GM12878 (cell line): ENCODE data around the gene ACTR2. TPM values are rescaled to one million over a fixed set of nuclear protein-coding genes. Genes with fewer than 3 reads are reported as not detected.

Experiments
- ATF3 ChIP-seq: IDR thresholded peaks from 2 replicates; pipeline ENCODE4 v1.6.1; 2011; ENCODE audit warnings: low read depth, mild to moderate bottlenecking, low read length, moderate library complexity, borderline replicate concordance; ENCODE audit errors: extremely low read depth
- FOS ChIP-seq: IDR thresholded peaks from 3 replicates; pipeline ENCODE4 v1.6.1; 2011; ENCODE audit warnings: borderline replicate concordance; ENCODE audit not compliant: insufficient read length; ENCODE audit errors: extremely low read depth
- KAT2A ChIP-seq: conservative IDR thresholded peaks from 2 replicates; pipeline ENCODE4 v1.6.1; 2011; ENCODE audit warnings: low read depth, low read length; ENCODE audit not compliant: control insufficient read depth
- LARP7 ChIP-seq: fragments of 450-650 bp; IDR thresholded peaks from 2 replicates; pipeline ENCODE4 v1.6.1; 2017; ENCODE audit warnings: mild to moderate bottlenecking
- MEF2B ChIP-seq: fragments of 450-650 bp; IDR thresholded peaks from 2 replicates; pipeline ENCODE4 v1.6.1; 2018; ENCODE audit warnings: mild to moderate bottlenecking, moderate library complexity; ENCODE audit not compliant: partially characterized antibody, poor library complexity, severe bottlenecking
- NRF1 ChIP-seq: conservative IDR thresholded peaks from 2 replicates; pipeline ENCODE4 v1.6.1; 2011; ENCODE audit warnings: mild to moderate bottlenecking, low read depth, low read length, improper control_type of control experiment
- PML ChIP-seq: IDR thresholded peaks from 2 replicates; pipeline ENCODE4 v1.6.1; 2012; ENCODE audit warnings: low read length, inconsistent platforms
- POLR2AphosphoS2 ChIP-seq: IDR thresholded peaks from 2 replicates; pipeline ENCODE4 v1.6.1; 2011; ENCODE audit warnings: low read depth, mild to moderate bottlenecking, low read length, improper control_type of control experiment, moderate library complexity
- RFX5 ChIP-seq: IDR thresholded peaks from 2 replicates; pipeline ENCODE4 v1.6.1; 2011; ENCODE audit warnings: low read depth, low read length, improper control_type of control experiment
- SMARCA5 ChIP-seq: fragments of 450-650 bp; IDR thresholded peaks from 2 replicates; pipeline ENCODE4 v1.6.1; 2017; ENCODE audit warnings: mild to moderate bottlenecking
- SREBF1 ChIP-seq: IDR thresholded peaks from 2 replicates; pipeline ENCODE4 v1.6.1; 2012; ENCODE audit warnings: mild to moderate bottlenecking, low read length
- STAT1 ChIP-seq: fragments of 450-650 bp; conservative IDR thresholded peaks from 2 replicates; pipeline ENCODE4 v1.6.1; 2014; ENCODE audit warnings: antibody characterized with exemption, mild to moderate bottlenecking
- ZBTB33 ChIP-seq: fragments of 450-650 bp; IDR thresholded peaks from 2 replicates; pipeline ENCODE4 v1.6.1; 2017; ENCODE audit warnings: mild to moderate bottlenecking
- ZNF592 ChIP-seq: fragments of 450-650 bp; IDR thresholded peaks from 2 replicates; pipeline ENCODE4 v1.6.1; 2017; ENCODE audit warnings: mild to moderate bottlenecking, moderate library complexity
- polyA plus RNA-seq, 11 experiments: library from polyadenylated mRNA; depleted of rRNA in 4 of 11; unstranded in 6 of 11; stranded (reverse) in 5 of 11; fragments of >200 nt; fragmentation: Nextera tagmentation in 4 of 11; fragmentation: Illumina TruSeq in 1 of 11; extraction: Ambion mirVana in 4 of 11; extraction: Trizol in 1 of 11; gene quantifications; 1 replicate in 1 of 11; 2 replicates in 10 of 11; pipeline versions ENCODE4 v1.2.1 to v1.2.3, GENCODE V29; 2011 to 2016; ENCODE audit warnings: inconsistent platforms in 2 of 11, missing spikeins in 2 of 11, low read depth in 1 of 11
- total RNA-seq, 4 experiments: library from RNA; depleted of rRNA in 3 of 4; stranded (reverse); fragments of >200 nt in 3 of 4; fragmentation: Illumina TruSeq in 1 of 4; extraction: Trizol in 1 of 4; gene quantifications; 2 replicates each; pipeline versions ENCODE4 v1.2.1 to v1.2.3, GENCODE V29; 2013 to 2021
- TF ChIP-seq, protein P1 (sequence below): fragments of 450-650 bp; formaldehyde crosslinking; IDR thresholded peaks from 2 replicates; pipeline ENCODE4 v1.4.0; 2022; ENCODE audit warnings: mild to moderate bottlenecking, moderate library complexity
- TF ChIP-seq, protein P2 (sequence below): IDR thresholded peaks from 2 replicates; pipeline ENCODE4 v1.6.1; 2011; ENCODE audit warnings: borderline replicate concordance, low read depth, mild to moderate bottlenecking, moderate library complexity, mixed read lengths, low read length; ENCODE audit not compliant: insufficient read depth; ENCODE audit errors: extremely low read length

ACTR2 gene
- total and polyA plus RNA-seq, 10 of the 15 experiments (the other 5 are each of a cell fraction or from before 2014, with no cell fraction given): 94.2 to 401 (median 195) TPM

DNA sequence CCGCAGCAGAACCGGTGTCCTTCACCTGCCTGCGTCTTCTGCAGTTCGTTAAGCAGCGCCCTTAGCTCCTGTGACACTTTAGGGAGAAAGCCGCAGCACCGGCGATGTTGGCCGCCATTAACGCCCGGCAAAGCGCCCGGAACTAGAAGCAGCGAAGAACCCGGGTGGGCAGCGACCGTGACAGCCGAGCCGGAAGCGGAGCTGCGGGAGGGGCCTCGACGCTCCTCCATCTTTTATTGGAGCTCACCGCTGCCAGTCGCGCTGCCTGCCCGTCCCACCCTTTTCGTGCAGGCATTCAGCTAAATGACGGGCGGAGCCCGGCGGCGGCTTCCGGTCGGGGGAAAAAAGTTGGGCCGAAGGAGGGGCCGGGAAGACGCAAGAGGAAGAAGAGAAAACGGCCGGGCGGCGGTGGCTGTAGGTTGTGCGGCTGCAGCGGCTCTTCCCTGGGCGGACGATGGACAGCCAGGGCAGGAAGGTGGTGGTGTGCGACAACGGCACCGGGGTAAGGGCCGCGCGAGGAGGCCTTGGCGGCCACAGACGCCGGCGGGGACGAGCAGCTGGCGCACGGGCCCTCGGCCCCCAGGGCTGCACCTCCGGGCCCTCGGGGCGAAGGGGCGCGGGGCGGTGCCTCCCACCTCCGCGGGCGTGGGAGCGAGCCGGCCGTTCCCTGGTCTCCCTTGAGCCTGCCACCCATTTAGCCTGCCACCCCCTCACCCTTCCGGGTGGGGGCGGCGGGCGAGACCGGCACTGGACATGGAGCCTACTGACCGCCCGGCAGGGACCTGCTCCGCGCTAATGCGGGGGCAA, at the start of gene ACTR2 (continued):
- TF ChIP-seq, protein P1, sequence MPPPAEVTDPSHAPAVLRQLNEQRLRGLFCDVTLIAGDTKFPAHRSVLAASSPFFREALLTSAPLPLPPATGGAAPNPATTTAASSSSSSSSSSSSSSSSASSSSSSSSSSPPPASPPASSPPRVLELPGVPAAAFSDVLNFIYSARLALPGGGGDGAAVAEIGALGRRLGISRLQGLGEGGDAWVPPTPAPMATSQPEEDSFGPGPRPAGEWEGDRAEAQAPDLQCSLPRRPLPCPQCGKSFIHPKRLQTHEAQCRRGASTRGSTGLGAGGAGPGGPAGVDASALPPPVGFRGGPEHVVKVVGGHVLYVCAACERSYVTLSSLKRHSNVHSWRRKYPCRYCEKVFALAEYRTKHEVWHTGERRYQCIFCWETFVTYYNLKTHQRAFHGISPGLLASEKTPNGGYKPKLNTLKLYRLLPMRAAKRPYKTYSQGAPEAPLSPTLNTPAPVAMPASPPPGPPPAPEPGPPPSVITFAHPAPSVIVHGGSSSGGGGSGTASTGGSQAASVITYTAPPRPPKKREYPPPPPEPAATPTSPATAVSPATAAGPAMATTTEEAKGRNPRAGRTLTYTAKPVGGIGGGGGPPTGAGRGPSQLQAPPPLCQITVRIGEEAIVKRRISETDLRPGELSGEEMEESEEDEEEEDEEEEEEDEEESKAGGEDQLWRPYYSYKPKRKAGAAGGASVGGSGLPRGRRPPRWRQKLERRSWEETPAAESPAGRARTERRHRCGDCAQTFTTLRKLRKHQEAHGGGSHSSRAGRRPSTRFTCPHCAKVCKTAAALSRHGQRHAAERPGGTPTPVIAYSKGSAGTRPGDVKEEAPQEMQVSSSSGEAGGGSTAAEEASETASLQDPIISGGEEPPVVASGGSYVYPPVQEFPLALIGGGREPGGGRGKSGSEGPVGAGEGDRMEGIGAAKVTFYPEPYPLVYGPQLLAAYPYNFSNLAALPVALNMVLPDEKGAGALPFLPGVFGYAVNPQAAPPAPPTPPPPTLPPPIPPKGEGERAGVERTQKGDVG (CRISPR knock-in tag): no peak
- no peak for TF ChIP-seq ZNF592
- TF ChIP-seq, protein P2, sequence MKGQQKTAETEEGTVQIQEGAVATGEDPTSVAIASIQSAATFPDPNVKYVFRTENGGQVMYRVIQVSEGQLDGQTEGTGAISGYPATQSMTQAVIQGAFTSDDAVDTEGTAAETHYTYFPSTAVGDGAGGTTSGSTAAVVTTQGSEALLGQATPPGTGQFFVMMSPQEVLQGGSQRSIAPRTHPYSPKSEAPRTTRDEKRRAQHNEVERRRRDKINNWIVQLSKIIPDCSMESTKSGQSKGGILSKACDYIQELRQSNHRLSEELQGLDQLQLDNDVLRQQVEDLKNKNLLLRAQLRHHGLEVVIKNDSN: no peak
- peak; percentile 5 for TF ChIP-seq MEF2B
- TF ChIP-seq KAT2A: no peak
- TF ChIP-seq ZBTB33: no peak
- no peak; the same call in 1 of the 2 replicates for TF ChIP-seq STAT1
- TF ChIP-seq ATF3: no peak
- TF ChIP-seq FOS: peak; percentile 31
- peak; percentile 89 for TF ChIP-seq LARP7
- no peak for TF ChIP-seq RFX5
- peak; percentile 64 for TF ChIP-seq POLR2AphosphoS2
- TF ChIP-seq NRF1: no peak
- peak; percentile 86 for TF ChIP-seq PML
- no peak for TF ChIP-seq SREBF1
- TF ChIP-seq SMARCA5: 0 out of 2 replicates have a peak, but pooled peaks have one; percentile 46
